ENCODE data around the gene BMI1.

BMI1 gene

GRCh38 chr10:22320591-22321155 is at the start of gene BMI1:
BMI1 (plus strand) TSS chr10:22321099; CDS start chr10:22326450, 5,351 bp downstream.
- peaks cover 15% of the 10 kb centered on the region for H3K4me1 ChIP-seq (ENCODE audit: control insufficient read depth, insufficient read depth, low read length)
- H3K4me3 ChIP-seq (ENCODE audit: low read length in 2 of 2), result peak within 1 kb of the TSS; percentile 81 to 86
- H3K27ac ChIP-seq (ENCODE audit: low read length), result peak within 1 kb of the TSS; percentile 88
- H3K36me3 ChIP-seq (ENCODE audit: control insufficient read depth in 2 of 2, insufficient read depth in 2 of 2, low read length in 2 of 2), result no peaks in the 10 kb centered on the region
- peak within 1 kb of the TSS; percentile 77 to 80 for H3K9ac ChIP-seq (ENCODE audit: low read length in 2 of 2)
- H3K9me3 ChIP-seq (ENCODE audit: control insufficient read depth in 2 of 2, low read length in 2 of 2), result no peaks in the 10 kb centered on the region
- H3K27me3 ChIP-seq (ENCODE audit: control insufficient read depth in 1 of 2, insufficient read depth in 2 of 2, low read length in 2 of 2), result peaks cover 0 to 2% of the 10 kb centered on the region in 2 donors

GRCh38 chr10:22271786-22272185 is 49.1 kb upstream of the BMI1 start:
- Histone ChIP-seq H3K27me3 (ENCODE audit: control insufficient read depth in 1 of 2, insufficient read depth in 2 of 2, low read length in 2 of 2) (no peaks in the 10 kb centered on the region), H3K9ac (ENCODE audit: low read length in 2 of 2) (no peak overlapping the region), H3K27ac (ENCODE audit: low read length) (no peak overlapping the region), H3K9me3 (ENCODE audit: control insufficient read depth in 2 of 2, low read length in 2 of 2) (no peaks in the 10 kb centered on the region), H3K4me3 (ENCODE audit: low read length in 2 of 2) (no peak overlapping the region), H3K36me3 (ENCODE audit: control insufficient read depth in 2 of 2, insufficient read depth in 2 of 2, low read length in 2 of 2) (no peaks in the 10 kb centered on the region), H3K4me1 (ENCODE audit: control insufficient read depth, insufficient read depth, low read length) (no peaks in the 10 kb centered on the region)

DNA sequence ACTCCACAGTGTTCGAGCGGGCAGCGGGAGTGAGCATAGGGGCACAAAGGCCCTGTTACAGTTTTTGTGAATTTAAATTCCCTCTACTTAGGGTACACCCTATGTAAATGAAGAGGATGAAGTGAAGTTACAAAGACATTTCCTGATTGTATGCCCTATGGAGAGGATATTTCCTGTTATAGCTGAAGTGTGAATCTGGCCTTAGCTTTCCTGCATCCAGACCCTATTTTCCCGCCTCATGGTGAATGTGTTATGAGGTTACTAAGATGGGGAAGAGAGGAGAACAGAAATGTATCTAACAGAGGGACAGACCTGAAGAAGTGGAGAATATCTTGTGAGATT is 42.5 kb upstream of the BMI1 start:
- H3K9ac ChIP-seq (ENCODE audit: low read length in 2 of 2), result no peak overlapping the region
- H3K36me3 ChIP-seq (ENCODE audit: control insufficient read depth in 2 of 2, insufficient read depth in 2 of 2, low read length in 2 of 2), result no peaks in the 10 kb centered on the region
- H3K4me3 ChIP-seq (ENCODE audit: low read length in 2 of 2), result no peak overlapping the region
- H3K9me3 ChIP-seq (ENCODE audit: control insufficient read depth in 2 of 2, low read length in 2 of 2), result no peaks in the 10 kb centered on the region
- H3K4me1 ChIP-seq (ENCODE audit: control insufficient read depth, insufficient read depth, low read length), result no peaks in the 10 kb centered on the region
- H3K27me3 ChIP-seq (ENCODE audit: control insufficient read depth in 1 of 2, insufficient read depth in 2 of 2, low read length in 2 of 2), result no peaks in the 10 kb centered on the region
- no peak overlapping the region for H3K27ac ChIP-seq (ENCODE audit: low read length)

GRCh38 chr10:22280078-22280477 is 40.8 kb upstream of the BMI1 start:
- Histone ChIP-seq H3K4me1 (ENCODE audit: control insufficient read depth, insufficient read depth, low read length) (no peaks in the 10 kb centered on the region), H3K27ac (ENCODE audit: low read length) (no peak overlapping the region), H3K9me3 (ENCODE audit: control insufficient read depth in 2 of 2, low read length in 2 of 2) (no peaks in the 10 kb centered on the region), H3K36me3 (ENCODE audit: control insufficient read depth in 2 of 2, insufficient read depth in 2 of 2, low read length in 2 of 2) (no peaks in the 10 kb centered on the region), H3K9ac (ENCODE audit: low read length in 2 of 2) (no peak overlapping the region), H3K27me3 (ENCODE audit: control insufficient read depth in 1 of 2, insufficient read depth in 2 of 2, low read length in 2 of 2) (no peaks in the 10 kb centered on the region), H3K4me3 (ENCODE audit: low read length in 2 of 2) (no peak overlapping the region)

- H3K9ac ChIP-seq (ENCODE audit: low read length in 2 of 2), result no peak overlapping the region
- H3K36me3 ChIP-seq (ENCODE audit: control insufficient read depth in 2 of 2, insufficient read depth in 2 of 2, low read length in 2 of 2), result no peaks in the 10 kb centered on the region
- no peak overlapping the region for H3K4me3 ChIP-seq (ENCODE audit: low read length in 2 of 2)
- H3K27ac ChIP-seq (ENCODE audit: low read length), result no peak overlapping the region
- no peaks in the 10 kb centered on the region for H3K9me3 ChIP-seq (ENCODE audit: control insufficient read depth in 2 of 2, low read length in 2 of 2)
- no peaks in the 10 kb centered on the region for H3K27me3 ChIP-seq (ENCODE audit: control insufficient read depth in 1 of 2, insufficient read depth in 2 of 2, low read length in 2 of 2)
- no peaks in the 10 kb centered on the region for H3K4me1 ChIP-seq (ENCODE audit: control insufficient read depth, insufficient read depth, low read length)
These were observed 35.8 kb upstream of the BMI1 start for GRCh38 chr10:22285130-22285529.

GRCh38 chr10:22293747-22294404 is 27.0 kb upstream of the BMI1 start:
- Histone ChIP-seq H3K27me3 (ENCODE audit: control insufficient read depth in 1 of 2, insufficient read depth in 2 of 2, low read length in 2 of 2) (peaks cover 0 to 2% of the 10 kb centered on the region in 2 donors), H3K36me3 (ENCODE audit: control insufficient read depth in 2 of 2, insufficient read depth in 2 of 2, low read length in 2 of 2) (no peaks in the 10 kb centered on the region), H3K27ac (ENCODE audit: low read length) (no peak overlapping the region)

DNA sequence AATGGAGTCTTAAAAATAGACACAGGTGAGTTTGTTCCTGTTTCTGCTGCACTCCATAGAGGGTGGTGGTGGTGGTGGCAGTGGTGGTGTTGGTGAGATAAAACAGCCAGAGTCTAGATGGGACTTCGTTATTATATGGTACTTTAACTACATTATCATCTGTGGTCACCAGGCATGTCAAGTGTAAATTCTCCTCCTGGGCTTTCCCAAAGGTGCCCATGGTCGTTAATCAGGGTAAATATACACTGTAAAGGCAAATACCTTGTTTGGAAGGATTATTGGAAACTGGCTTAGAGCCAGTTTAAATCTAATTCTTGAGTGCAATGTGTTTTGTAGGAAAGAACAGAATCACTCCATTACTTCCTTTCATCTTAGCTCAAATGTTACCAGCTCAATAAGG is 26.2 kb upstream of the BMI1 start:
- Histone ChIP-seq H3K27me3 (ENCODE audit: control insufficient read depth in 1 of 2, insufficient read depth in 2 of 2, low read length in 2 of 2) (peaks cover 0 to 2% of the 10 kb centered on the region in 2 donors), H3K4me3 (ENCODE audit: low read length in 2 of 2) (no peak overlapping the region), H3K9me3 (ENCODE audit: control insufficient read depth in 2 of 2, low read length in 2 of 2) (no peaks in the 10 kb centered on the region), H3K9ac (ENCODE audit: low read length in 2 of 2) (no peak overlapping the region), H3K4me1 (ENCODE audit: control insufficient read depth, insufficient read depth, low read length) (no peaks in the 10 kb centered on the region), H3K36me3 (ENCODE audit: control insufficient read depth in 2 of 2, insufficient read depth in 2 of 2, low read length in 2 of 2) (no peaks in the 10 kb centered on the region), H3K27ac (ENCODE audit: low read length) (no peak overlapping the region)

More at GRCh38 chr10:22293747-22294404, 27.0 kb upstream of the BMI1 start:
- H3K4me3 ChIP-seq (ENCODE audit: low read length in 2 of 2), result no peak overlapping the region
- H3K4me1 ChIP-seq (ENCODE audit: control insufficient read depth, insufficient read depth, low read length), result no peaks in the 10 kb centered on the region
- no peak overlapping the region for H3K9ac ChIP-seq (ENCODE audit: low read length in 2 of 2)
- H3K9me3 ChIP-seq (ENCODE audit: control insufficient read depth in 2 of 2, low read length in 2 of 2), result no peaks in the 10 kb centered on the region

GRCh38 chr10:22301193-22301592 is 19.7 kb upstream of the BMI1 start:
- H3K4me3 ChIP-seq (ENCODE audit: low read length in 2 of 2), result no peak overlapping the region
- no peaks in the 10 kb centered on the region for H3K36me3 ChIP-seq (ENCODE audit: control insufficient read depth in 2 of 2, insufficient read depth in 2 of 2, low read length in 2 of 2)
- H3K9ac ChIP-seq (ENCODE audit: low read length in 2 of 2), result no peak overlapping the region
- H3K27ac ChIP-seq (ENCODE audit: low read length), result no peak overlapping the region
- H3K4me1 ChIP-seq (ENCODE audit: control insufficient read depth, insufficient read depth, low read length), result no peaks in the 10 kb centered on the region
- peaks cover 0 to 2% of the 10 kb centered on the region in 2 donors for H3K27me3 ChIP-seq (ENCODE audit: control insufficient read depth in 1 of 2, insufficient read depth in 2 of 2, low read length in 2 of 2)
- peaks cover 0 to 3% of the 10 kb centered on the region in 2 donors for H3K9me3 ChIP-seq (ENCODE audit: control insufficient read depth in 2 of 2, low read length in 2 of 2)

- H3K9ac ChIP-seq (ENCODE audit: low read length in 2 of 2), result no peak overlapping the region
- H3K4me3 ChIP-seq (ENCODE audit: low read length in 2 of 2), result no peak overlapping the region
- no peaks in the 10 kb centered on the region for H3K4me1 ChIP-seq (ENCODE audit: control insufficient read depth, insufficient read depth, low read length)
- no peak overlapping the region for H3K27ac ChIP-seq (ENCODE audit: low read length)
- H3K9me3 ChIP-seq (ENCODE audit: control insufficient read depth in 2 of 2, low read length in 2 of 2), result peaks cover 0 to 3% of the 10 kb centered on the region in 2 donors
- no peaks in the 10 kb centered on the region for H3K36me3 ChIP-seq (ENCODE audit: control insufficient read depth in 2 of 2, insufficient read depth in 2 of 2, low read length in 2 of 2)
- no peaks in the 10 kb centered on the region for H3K27me3 ChIP-seq (ENCODE audit: control insufficient read depth in 1 of 2, insufficient read depth in 2 of 2, low read length in 2 of 2)
These were observed 17.4 kb upstream of the BMI1 start for GRCh38 chr10:22303461-22303860.

- no peak overlapping the region for H3K9ac ChIP-seq (ENCODE audit: low read length in 2 of 2)
- no peak overlapping the region for H3K27ac ChIP-seq (ENCODE audit: low read length)
- H3K9me3 ChIP-seq (ENCODE audit: control insufficient read depth in 2 of 2, low read length in 2 of 2), result peaks cover 0 to 3% of the 10 kb centered on the region in 2 donors
- H3K36me3 ChIP-seq (ENCODE audit: control insufficient read depth in 2 of 2, insufficient read depth in 2 of 2, low read length in 2 of 2), result no peaks in the 10 kb centered on the region
- no peaks in the 10 kb centered on the region for H3K4me1 ChIP-seq (ENCODE audit: control insufficient read depth, insufficient read depth, low read length)
- H3K27me3 ChIP-seq (ENCODE audit: control insufficient read depth in 1 of 2, insufficient read depth in 2 of 2, low read length in 2 of 2), result no peaks in the 10 kb centered on the region
- H3K4me3 ChIP-seq (ENCODE audit: low read length in 2 of 2), result no peak overlapping the region
These were observed 15.2 kb upstream of the BMI1 start for GRCh38 chr10:22305721-22306120.

- H3K27ac ChIP-seq (ENCODE audit: low read length), result no peak overlapping the region
These were observed 12.5 kb upstream of the BMI1 start for GRCh38 chr10:22308390-22308789.

More at GRCh38 chr10:22308390-22308789, 12.5 kb upstream of the BMI1 start:
- peaks cover 0 to 3% of the 10 kb centered on the region in 2 donors for H3K9me3 ChIP-seq (ENCODE audit: control insufficient read depth in 2 of 2, low read length in 2 of 2)
- H3K36me3 ChIP-seq (ENCODE audit: control insufficient read depth in 2 of 2, insufficient read depth in 2 of 2, low read length in 2 of 2), result no peaks in the 10 kb centered on the region
- H3K4me3 ChIP-seq (ENCODE audit: low read length in 2 of 2), result no peak overlapping the region
- no peak overlapping the region for H3K9ac ChIP-seq (ENCODE audit: low read length in 2 of 2)
- no peaks in the 10 kb centered on the region for H3K4me1 ChIP-seq (ENCODE audit: control insufficient read depth, insufficient read depth, low read length)
- no peaks in the 10 kb centered on the region for H3K27me3 ChIP-seq (ENCODE audit: control insufficient read depth in 1 of 2, insufficient read depth in 2 of 2, low read length in 2 of 2)
